Urinary bladder (tissue), 4 donors: Measurements from ENCODE around the gene MAP3K14. TPM values are rescaled to one million over a fixed set of nuclear protein-coding genes. Genes with fewer than 3 reads are reported as not detected.

Experiments used
- DNase-seq: peaks from one replicate; pipeline ENCODE4 v3.0.0-alpha.2; 2015; ENCODE audit errors: extremely low spot score
- H3K27ac ChIP-seq: one replicate; pipeline ENCODE4 v1.5.1; 2013; ENCODE audit warnings: low read depth, mild to moderate bottlenecking, moderate library complexity
- H3K36me3 ChIP-seq: one replicate; pipeline ENCODE4 v1.6.1; 2013; ENCODE audit warnings: mild to moderate bottlenecking, moderate library complexity; ENCODE audit not compliant: insufficient read depth
- H3K4me1 ChIP-seq: one replicate; pipeline ENCODE4 v1.6.1; 2013; ENCODE audit warnings: mild to moderate bottlenecking, moderate library complexity; ENCODE audit not compliant: insufficient read depth
- H3K4me3 ChIP-seq: one replicate; pipeline ENCODE4 v1.5.1; 2013; ENCODE audit warnings: low read depth, low read length
- WGBS: extraction: QIAGEN DNeasy Blood & Tissue Kit; methylation state at CpG from one replicate; pipeline ENCODE4 v1.1.7; 2013; 5-methylcytosine and 5-hydroxymethylcytosine counted together
- polyA plus RNA-seq: library from polyadenylated mRNA; stranded (reverse); fragments of 200-250 nt; gene quantifications from one replicate; pipeline ENCODE4 v1.2.3, GENCODE V29; 2013
- total RNA-seq: library from RNA; depleted of rRNA; stranded (reverse); fragments of >200 nt; gene quantifications from one replicate; pipeline ENCODE4 v1.2.3, GENCODE V29; 2014
- donor health status: healthy with polysubstance abuse.
- donor health status: healthy.

Gene MAP3K14
- total and polyA plus RNA-seq, 2 donors = 2.9 to 15.6 TPM

DNA sequence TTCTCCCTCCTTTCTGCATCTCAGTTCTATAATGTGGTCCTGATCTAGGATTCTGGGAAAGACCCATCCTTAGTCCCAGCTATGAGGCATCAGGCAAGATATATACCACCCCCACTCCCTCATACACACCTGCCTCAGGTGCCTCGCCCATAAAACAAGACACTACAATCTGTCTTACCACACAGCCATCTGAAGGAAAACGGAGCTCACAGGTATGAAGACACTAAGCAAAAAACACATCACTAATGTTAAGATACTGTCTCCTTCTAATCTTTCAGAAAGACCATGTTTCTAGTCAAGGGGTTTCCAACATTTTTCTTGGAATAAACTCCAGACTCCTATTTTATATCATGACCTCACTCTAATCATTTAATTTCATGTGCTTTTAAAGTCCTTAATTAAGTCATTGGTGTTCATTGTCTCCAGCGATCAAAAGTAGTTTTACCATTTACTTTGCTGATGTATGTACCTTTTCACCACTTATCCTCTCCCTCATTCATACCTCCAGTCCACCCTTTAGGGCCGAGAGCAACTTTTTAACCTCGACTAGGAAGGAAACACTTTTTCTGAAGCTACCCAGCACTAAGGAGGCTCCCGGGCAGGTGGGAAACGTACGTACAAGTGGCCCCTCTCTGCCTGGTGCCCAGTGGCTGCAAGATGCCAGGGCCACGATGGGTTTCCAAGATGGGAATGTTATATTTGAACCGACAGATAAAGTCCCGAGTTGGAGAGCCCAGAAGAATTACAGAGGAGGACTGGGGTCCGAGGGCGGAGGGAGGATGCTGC is 979 bp downstream of the MAP3K14 start:
- Histone ChIP-seq H3K4me1 (peaks cover 1% of the 10 kb centered on the region), H3K27ac (peak overlapping the region; percentile 89), H3K4me3 (peak overlapping the region; percentile 65), H3K36me3 (no peaks in the 10 kb centered on the region)
- DNase-seq = no peak
- 14% methylated on average over 13 of the region's 13 CpGs for WGBS

DNA sequence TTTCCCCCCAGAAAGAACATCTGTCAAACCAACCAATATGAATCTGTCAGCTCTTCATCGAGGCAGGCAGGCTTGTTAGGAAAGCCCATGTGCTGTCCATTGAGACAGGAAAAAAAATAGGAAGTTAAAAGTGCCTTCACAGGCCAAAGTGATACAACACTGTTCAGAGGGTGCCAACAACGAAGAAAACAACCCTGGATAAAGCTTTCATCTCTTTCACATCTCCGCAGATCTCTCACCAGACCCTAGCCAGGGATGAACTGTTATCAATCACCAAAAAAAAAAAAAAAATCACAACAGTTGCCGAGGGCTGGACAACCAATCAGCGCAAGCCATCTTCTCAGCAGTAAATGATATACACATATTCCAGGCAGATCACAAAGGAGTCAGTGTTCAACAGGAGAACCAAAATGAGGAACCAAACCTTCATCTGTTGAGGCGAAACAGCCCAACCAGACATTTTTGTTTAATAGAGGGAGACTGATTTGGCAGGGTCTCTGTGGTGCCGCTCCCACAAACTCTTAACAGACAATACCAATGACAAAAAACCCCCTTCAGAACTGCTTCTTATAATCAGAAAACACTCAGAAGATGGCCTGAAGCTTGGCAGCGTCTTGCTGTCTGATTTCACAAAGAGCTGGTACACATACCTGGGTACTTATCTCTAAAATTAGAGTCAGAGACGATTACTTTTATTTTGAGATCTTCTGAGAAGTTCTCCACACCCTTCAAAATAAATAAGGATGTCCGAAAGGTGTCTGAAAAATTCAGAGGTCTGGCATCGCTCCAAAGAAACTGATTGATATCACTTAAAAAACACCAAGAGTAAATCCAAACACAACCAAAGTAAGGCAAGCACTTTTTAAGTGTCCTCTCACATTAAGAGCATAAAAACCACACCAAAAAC is 1.8 kb downstream of the MAP3K14 start:
- Histone ChIP-seq H3K27ac (no peak overlapping the region), H3K4me3 (no peak overlapping the region), H3K36me3 (no peaks in the 10 kb centered on the region), H3K4me1 (peaks cover 1% of the 10 kb centered on the region)
- no peak for DNase-seq
- 49% methylated on average over 11 of the region's 11 CpGs for WGBS

DNA sequence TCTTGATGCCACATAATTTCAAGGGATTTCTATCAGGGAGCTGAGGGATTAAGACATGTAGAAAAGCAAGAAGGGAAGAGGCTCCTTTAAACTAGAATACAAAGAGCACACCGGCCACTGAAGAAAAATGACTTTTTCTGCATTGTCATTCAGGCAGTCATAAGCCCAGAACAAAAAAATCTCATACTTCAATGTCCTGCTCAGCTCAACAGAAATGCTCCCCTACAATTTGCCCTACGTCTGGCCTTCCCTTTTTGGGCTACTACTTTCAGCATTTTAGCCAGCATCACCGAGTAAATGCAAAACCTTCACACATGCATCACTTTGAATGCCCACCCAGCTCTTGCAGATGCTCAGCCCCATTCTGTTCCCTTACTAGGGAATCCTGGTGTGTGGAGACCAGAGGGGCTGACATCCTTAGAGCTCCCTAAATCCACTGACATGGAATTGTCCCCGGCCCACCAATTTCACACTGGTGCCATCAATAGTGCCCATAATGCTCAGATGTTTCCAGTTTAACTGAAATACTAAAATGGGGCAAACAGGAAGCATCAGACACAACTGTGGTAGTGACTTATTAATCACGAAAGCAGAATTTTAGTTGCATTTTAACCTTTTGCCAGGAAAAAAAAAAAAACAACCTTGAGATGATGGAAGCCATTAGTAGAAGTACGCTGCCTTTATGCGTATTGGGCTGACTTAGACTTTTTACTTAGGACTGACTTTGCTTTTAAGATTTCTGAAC is 2.7 kb downstream of the MAP3K14 start:
- WGBS = 72% methylated on average over 7 of the region's 7 CpGs
- H3K36me3 ChIP-seq = no peaks in the 10 kb centered on the region
- DNase-seq = no peak
- no peak overlapping the region for H3K4me3 ChIP-seq
- H3K27ac ChIP-seq = no peak overlapping the region
- peaks cover 1% of the 10 kb centered on the region for H3K4me1 ChIP-seq

DNA sequence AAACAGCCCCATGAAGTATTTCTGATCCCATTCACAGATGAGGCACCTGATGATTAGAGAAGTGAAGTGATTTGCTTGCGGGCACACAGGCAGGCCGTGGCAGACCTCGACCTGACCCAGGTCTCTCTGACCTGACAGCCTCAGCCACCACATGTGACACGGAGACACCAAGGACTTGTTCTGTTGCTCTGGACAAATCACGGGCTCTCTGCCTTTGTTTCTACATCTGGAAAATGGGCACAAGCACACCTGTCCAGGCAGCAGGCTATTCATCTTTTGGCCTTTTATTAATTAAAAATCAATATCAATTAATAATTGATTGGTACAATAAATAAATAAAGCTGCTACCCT is 3.4 kb downstream of the MAP3K14 start:
- H3K27ac ChIP-seq = peak overlapping the region; percentile 76
- H3K4me1 ChIP-seq = peaks cover 1% of the 10 kb centered on the region
- DNase-seq = no peak
- WGBS = 92% methylated on average over 5 of the region's 5 CpGs
- H3K36me3 ChIP-seq = no peaks in the 10 kb centered on the region
- H3K4me3 ChIP-seq = no peak overlapping the region

DNA sequence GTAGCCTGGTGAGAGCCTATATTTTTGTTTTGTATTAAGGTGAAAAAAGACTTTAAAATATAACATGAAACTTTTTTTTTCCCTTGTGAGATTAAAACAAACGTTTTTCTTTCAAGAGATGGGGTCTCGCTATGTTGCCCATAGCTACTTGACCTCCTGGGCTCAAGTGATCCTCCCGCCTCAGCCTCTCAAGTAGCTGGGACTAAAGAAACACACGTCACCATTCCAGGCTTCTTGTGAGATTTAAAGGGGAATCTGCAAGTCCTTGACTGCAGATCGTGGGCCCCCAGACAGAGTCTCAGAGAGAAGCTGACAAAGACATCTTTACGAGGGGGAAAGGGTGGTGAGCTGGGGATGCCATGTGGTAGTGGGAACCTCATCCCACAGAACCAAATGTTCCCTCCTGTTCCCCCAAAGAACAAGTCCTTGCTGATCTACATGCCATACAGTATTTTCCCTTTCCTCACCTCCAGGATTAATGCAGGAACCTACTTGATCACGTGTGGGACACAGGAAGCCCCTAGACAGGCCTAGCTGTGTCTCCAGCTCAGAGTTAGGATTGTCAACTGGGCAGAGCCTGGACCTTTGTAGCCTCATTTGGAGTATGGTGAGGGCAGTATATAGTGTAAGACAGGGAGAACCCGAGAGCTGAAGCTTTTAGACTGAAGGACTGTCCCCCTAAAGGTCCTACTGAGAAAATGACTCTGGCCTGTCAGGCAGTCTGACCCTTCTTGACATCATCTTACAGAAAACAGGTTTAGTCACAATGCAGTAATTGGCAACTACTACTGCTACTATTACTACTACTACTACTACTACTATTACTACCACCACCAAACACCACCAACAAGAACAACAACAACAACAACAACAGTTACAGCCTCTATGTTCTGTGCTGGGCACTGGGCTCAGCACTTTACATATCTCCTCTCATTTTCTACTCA is 4.1 kb downstream of the MAP3K14 start:
- H3K27ac ChIP-seq = peak overlapping the region; percentile 76

DNA sequence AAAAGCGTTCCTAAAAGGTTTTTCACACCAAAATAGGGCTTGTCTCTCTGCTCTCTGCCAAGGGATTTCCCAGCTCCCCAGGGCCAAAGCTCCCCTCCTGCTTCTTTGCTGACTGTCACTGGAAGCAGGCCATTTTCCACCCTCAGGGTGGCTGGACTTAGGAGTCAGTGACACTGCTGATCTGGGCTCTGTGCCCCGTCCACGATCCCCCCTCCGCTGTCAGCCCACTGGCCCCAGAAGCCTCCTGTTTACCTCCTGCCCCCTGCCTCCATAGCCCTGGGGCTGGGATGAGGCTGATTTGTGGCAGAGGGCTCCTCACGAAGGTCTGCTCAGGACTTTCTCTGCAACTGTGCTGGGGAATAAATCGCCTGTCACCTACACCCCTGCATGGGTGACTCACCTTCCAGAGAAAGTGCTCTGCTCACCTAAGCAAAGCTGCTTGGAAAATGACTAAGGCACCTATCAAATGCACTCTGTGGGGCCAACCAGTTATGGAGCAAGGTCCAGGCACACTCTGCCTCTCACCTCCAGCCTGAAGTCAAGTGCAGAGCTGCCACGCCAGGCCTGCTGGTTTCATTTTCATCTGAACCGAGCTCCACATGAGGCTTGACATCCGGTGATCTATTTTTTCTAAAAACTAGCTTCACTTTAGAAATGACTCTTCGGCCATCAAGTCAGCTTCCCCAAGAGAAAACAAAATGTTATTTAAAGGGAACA is 4.9 kb downstream of the MAP3K14 start:
- no peaks in the 10 kb centered on the region for H3K36me3 ChIP-seq
- H3K4me3 ChIP-seq = no peak overlapping the region
- H3K27ac ChIP-seq = peak overlapping the region; percentile 76
- DNase-seq = no peak
- peaks cover 1% of the 10 kb centered on the region for H3K4me1 ChIP-seq
- WGBS = 29% methylated on average over 10 of the region's 10 CpGs

More for the DNA sequence above, 4.1 kb downstream of the MAP3K14 start:
- 56% methylated on average over 8 of the region's 8 CpGs for WGBS
- Histone ChIP-seq H3K4me3 (no peak overlapping the region), H3K36me3 (no peaks in the 10 kb centered on the region), H3K4me1 (peaks cover 1% of the 10 kb centered on the region)
- no peak for DNase-seq

DNA sequence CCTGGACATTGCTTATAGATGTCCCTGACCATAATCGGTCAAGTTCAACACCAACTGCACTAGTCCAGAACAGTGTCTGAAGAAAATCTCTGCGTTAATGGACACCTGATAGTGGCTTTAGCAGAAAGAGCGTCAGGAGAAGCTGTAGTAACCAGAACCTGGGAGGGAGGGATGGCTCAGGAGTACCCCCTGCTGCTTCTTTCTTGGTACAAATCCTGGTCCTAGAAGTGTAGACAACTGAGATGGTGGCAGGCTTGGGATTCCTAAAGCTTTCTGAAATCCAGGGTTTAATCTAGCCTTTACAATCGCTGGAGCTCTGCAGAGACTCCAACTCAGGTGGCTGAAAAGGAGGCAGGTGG is 5.4 kb downstream of the MAP3K14 start:
- WGBS = 62% methylated on average over 4 of the region's 4 CpGs
- Histone ChIP-seq H3K27ac (peak overlapping the region; percentile 76), H3K4me1 (peaks cover 1% of the 10 kb centered on the region), H3K36me3 (no peaks in the 10 kb centered on the region), H3K4me3 (no peak overlapping the region)
- DNase-seq = no peak

DNA sequence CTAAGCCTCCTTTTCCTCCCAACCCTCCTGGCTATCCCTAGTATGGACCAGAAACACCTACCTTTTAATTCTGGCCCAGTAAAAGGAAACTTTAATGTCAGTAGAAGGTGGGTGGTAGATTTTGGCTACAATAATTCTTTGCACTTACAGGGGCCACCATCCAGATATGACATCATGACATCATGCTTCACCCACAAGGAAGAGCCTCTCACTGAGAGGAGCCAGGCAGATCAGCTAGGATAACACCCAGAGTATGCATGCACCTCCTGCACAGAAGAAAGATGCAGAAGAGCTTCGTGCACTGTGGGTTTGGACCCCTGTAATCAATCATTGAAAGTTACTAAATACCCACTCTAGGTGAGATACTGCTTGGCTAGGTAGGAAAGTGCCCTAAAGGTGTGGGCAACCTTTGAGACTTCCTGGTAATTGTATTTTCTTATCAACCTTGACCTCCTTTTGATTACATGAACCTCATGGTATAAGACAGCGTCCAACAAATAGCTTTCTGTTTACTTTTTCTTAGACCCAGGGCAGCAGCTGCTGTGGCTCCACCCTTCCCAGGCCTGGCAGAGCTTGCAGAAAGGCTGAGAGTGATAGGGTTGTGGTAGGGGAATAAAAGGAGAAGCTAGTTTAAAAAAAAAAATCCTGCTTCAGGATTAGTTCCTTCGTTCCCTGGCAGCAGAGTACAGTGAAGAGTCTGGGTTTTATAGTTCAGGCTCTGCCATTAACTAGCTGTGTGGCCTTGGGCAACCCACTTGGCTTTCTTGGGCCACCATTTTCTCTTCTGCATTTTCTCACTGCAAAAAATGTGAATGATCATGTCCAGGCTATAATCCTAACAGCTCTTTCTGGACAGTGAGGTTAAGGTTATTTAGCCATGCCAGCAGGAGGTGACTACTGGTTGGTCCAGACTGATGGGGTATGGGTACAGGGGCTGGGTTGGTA is 6.2 kb downstream of the MAP3K14 start:
- no peak overlapping the region for H3K27ac ChIP-seq
- 22% methylated on average over 3 of the region's 3 CpGs for WGBS
- DNase-seq = no peak
- peaks cover 1% of the 10 kb centered on the region for H3K4me1 ChIP-seq
- H3K36me3 ChIP-seq = no peaks in the 10 kb centered on the region
- no peak overlapping the region for H3K4me3 ChIP-seq

DNA sequence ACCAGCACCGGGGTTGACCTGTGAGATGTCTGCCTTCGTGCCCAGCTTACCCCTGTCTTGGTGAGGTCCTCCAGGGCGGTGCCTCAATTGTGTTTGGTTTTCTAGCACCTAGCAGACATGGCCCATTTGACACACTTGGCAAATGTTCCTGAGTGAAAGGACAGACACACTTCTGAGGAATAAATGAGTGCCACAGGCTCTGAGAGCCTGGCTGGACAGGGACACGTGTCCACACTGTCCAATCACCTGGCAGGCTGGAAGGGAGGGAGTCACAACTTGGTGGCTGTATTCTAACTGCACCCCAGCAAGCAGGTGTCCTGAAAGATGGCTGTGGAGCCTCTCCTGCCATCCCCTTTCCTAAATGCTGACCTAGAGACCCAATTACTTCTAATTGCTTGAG is 7.4 kb downstream of the MAP3K14 start:
- Histone ChIP-seq H3K4me1 (peaks cover 1% of the 10 kb centered on the region), H3K36me3 (no peaks in the 10 kb centered on the region), H3K4me3 (no peak overlapping the region), H3K27ac (no peak overlapping the region)
- WGBS = 93% methylated on average over 4 of the region's 4 CpGs
- no peak for DNase-seq

DNA sequence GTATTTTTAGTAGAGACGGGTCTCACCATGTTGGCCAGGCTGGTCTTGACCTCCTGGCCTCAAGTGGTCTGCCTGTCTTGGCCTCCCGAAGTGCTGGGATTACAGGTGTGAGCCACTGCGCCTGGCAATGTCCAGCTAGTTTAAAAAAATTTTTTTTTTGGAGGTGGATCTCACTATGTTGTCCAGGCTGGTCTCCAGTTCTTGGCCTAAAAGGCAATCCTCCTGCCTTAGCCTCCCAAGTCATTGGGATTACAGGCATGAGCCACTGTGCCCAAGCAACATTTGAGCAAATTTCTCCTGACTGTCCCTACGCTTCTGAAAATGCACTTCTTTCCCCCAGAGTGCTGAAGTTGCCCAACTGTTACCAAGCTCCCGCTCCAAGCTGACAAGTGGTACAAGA is 8.0 kb downstream of the MAP3K14 start:
- WGBS = 99% methylated on average over 5 of the region's 5 CpGs
- H3K27ac ChIP-seq = no peak overlapping the region
- H3K4me1 ChIP-seq = peaks cover 1% of the 10 kb centered on the region
- H3K36me3 ChIP-seq = no peaks in the 10 kb centered on the region
- no peak overlapping the region for H3K4me3 ChIP-seq
- no peak for DNase-seq

DNA sequence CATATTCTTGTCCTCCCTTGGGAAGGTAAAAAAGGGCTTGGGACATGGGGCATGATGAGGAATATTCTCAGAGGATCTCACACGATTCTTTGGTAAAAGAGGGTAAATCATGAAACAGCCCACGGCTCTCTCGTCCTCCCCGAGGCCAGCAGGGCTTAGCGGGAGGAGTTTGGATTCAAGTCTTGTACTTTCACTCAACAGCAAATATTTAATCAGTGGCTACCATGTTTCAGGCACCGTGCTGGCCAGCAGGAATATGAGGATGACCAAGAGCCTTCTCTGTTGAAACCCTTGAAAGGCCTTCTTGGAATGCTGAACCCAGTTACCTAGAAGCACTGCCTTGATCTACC is 8.8 kb downstream of the MAP3K14 start:
- WGBS = 70% methylated on average over 6 of the region's 6 CpGs
- Histone ChIP-seq H3K4me3 (no peak overlapping the region), H3K27ac (peak overlapping the region; percentile 76), H3K36me3 (no peaks in the 10 kb centered on the region), H3K4me1 (peaks cover 1% of the 10 kb centered on the region)
- no peak for DNase-seq
